ENCODE measurements around the gene TBK1.

Gene TBK1

DNA sequence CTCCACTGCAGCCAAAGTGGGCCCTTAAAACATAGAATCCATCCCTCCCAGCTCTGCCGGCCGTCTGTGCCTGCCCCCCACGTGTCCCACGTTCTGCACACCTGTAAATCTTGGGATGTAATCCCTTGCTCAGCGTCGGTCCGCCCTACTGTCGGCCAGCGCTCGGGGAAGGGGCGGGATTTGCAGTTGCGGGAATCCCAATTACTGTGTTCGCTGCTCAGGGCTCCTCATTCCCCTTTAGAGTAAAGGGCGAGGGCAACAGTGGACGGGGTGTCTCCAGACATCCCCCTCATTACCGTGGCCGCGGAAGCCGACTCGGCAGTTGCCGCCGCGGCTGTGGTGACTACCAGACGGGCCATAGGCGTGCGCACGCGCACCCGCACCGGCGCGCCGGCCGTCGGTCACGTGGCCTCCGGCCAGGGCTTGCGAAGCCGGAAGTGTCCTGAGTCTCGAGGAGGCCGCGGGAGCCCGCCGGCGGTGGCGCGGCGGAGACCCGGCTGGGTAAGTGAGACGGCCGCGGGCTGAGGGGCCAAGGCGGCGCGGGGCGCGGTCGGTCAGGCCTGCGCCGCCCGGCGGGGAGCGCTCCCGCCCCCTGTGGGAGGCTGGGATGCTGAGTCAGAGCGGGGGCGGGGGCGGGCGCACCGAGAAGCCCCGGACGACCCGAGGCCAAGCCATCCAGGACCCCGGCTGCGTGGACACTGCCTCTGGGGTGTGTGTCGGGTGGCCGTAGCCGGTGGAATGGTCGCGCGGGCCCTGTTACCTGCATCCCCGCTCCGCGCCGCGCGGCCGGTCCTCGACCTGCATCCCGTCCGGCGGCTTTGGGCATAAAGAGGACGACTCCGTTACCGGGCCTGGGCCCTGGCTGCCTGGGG is at the start of gene TBK1:
Gene TBK1 (plus strand): TSS at position 434 of the 872 bp plus-strand sequence. CDS start 3,751 bp downstream, outside the sequence.
- peak; percentile 77 for DNase-seq (ENCODE audit: low read depth)

DNA sequence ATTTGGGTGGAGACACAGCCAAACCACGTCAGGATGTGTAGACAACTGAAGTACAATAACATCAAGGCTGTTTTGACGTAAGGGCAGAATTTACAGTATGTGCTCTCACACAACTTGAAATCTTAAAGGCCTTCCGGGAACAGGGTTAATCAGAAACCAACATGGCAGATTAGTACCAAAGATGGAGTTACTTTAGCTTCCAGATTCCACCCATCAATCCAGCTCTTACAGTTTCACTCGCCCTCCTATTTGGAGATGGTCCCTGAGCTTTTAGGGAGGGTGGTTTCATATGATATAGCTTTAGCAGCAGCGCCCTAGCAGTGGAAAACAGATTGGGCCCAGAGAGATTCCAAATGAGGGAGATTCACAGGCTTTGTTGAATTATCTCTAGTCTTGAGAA is 49.7 kb upstream of the TBK1 start:
- no peak for DNase-seq (ENCODE audit: low read depth)

DNA sequence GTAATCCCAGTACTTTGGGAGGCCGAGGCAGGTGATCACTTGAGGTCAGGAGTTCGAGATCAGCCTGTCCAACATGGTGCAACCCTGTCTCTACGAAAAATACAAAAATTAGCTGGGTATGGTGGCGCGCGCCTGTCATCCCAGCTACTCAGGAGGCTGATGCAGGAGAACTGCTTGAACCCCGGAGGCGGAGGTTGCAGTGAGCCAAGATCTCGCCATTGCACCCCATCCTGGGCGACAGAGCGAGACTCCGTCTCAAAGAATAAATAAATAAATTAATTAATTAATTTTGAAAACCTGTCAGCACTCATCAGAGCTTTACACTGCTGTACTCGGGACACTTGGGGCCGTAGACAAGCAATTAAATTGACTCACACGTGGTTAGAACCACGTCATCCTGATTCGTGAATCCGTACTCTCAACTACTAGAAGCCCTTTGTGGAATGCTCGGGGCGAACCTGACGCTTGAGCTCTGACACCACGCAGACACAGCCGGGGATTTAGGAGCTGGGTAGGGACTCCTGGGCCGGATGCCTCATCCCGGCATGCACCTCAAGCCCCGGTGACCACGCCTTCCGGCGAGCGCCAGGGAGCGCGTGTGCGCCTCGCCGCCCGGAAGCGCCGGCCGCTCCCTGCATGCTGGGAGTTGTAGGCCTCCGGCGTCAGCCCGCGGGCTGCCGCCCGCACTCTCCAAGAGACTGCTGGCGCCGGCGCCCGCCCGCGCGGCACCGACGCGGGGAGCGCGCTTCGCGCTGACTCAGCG is 48.0 kb upstream of the TBK1 start, which contains the start of gene XPOT:
Gene XPOT (plus strand): TSS at position 686 of the 763 bp plus-strand sequence. CDS start 5,644 bp downstream, outside the sequence.
- DNase-seq (ENCODE audit: low read depth), result peak; percentile 97

DNA sequence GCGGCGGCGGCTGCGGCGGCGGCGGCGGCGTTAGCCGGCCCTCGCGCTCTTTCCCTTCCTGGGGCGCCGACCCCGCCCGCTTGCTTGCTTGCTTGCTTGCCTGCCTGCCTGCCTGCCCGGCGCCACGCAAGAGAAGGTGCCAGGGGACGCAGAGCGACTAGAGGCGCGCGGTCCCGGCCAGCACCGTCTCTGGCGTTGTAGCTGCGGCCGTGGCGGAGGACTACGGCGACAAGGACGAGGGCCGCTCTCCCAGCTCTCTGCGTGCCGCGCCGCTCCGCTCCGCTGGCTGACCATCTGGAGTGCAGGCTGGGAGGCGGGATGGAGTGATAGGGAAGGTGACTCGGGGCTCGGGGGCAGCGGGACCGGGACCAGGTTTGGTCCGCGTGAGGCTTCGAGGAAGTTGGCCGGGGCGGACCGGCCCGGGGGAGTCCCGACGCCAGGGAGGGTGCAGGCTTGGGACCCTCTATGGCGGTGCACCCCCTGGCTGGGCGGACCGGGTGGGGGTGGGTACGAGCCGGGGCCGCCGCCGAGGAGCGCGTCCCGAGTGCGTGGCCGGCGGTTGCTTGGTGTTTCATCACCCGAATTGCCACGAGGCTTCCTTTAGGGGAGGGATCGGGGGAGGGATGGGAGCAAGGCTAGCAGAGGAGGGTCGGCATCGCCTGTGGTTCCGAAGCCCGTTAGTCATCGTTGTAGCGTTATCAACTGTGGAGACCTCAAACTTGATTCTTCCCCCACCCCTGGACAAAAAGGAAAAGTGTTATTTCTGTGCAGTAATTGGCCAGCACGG is 47.3 kb upstream of the TBK1 start:
- peak; percentile 85 for DNase-seq (ENCODE audit: low read depth)

DNA sequence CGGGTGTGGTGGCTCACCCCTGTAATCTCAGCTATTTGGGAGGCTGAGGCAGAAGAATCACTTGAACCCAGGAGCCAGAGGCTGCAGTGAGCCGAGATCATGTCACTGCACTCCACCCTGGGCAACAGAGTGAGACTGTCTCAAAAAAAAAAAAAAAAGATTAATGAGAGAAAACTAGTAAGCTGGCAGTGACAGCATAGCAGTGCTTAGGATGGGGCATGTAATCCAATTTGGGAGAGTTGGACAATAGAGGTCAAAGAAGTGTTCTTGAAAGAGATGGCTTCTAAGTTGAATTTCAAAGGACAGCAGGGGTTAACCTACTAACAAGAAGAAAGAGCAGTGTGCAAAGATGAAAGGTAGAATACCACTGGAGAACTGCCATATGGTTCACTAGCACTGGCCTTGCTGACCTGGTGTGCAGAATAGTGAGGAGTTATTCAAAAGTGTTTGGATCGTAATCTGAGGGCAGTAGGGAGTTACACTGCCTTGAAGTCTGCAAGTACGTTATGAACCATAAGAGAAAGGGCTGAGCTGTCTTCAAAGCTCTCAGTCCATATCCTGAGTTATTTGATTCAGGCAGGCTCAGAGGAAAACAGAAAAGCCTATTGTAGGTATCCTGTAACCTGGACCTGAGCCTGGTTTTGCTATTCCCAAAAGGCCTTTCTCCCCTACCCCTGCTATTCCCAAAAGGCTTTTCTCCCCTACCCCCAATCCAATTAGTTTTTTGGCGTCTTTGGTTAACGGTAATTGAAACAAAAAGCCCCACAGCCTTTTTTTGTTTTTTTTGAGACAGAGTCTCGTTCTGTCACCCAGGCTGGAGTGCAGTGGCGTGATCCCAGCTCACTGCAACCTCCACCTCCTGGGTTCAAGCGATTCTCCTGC is 44.3 kb upstream of the TBK1 start:
- no peak for DNase-seq (ENCODE audit: low read depth)

DNA sequence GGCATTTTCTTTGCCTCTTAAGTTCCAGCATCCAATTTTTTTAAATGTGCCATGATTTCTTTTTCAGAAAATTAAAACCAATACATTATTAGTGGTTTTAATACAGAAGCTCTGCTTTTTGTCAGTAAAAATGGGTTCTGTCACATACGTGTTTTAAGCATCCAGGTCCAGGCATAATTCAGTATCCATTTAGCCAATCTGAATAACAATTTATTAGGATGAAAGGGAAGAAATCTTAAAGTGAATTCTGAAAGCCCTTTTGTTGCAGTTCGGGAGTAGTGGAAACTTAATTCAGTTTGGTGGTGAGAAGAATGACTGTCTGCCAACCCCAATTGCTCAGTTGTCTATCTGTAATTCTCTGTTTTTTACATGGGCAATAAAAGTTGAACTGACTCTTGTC is 40.5 kb upstream of the TBK1 start:
- DNase-seq (ENCODE audit: low read depth), result no peak

DNA sequence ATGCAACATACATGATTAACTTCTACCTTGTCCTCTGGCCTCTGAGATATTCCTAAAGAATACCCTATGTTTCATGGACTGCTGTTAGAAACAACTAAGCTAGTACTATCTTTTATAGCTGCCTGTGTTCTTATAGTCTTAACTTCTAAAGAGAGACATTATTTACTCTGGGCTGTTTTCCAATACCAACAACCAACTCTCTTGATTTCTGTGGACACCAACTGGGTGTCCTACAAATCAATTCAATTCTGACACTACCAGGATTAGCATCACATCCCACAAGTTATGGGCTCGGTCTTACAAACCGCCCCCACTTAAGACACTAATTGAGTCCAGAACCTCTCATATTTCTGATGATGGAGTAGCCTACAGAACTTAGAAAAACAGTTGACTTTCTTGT is 39.5 kb upstream of the TBK1 start:
- DNase-seq (ENCODE audit: low read depth), result no peak

DNA sequence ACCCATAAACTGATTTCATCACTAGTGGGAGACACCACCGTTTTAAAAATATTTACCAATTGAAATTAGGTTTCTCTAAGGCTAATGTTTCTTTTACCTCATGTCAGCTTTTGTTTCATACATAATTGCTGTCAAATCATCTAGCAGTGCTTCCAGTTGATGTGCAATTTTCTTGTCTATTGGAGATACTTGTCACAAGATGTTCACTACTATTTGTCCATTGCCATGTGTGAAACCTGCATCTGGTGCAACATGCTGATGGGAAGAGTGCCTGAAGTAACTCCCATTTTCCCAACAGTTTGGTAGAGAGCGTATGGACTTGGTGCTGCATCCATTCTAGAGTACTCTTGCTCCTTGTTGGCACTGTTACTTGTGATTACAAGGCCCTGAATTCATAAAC is 38.0 kb upstream of the TBK1 start:
- no peak for DNase-seq (ENCODE audit: low read depth)

DNA sequence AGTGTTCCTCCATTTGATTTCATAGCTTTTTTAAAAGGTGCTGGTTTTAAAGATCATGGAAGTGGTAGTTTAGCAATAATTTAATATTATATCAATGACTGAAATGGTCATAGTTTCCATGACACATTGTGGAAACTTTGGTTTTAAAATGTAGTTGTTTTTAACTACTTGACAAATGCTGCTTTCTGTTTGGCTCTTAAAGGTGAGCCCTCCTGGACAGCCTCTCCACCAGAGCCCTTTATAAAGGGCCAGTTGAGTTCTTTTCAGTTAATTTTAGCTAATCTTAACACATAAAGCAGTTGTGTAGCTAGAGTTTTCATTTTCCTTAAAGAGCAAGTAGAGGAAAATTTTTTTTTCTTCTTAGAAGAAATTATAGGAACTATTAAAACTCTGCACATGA is 33.7 kb upstream of the TBK1 start:
- DNase-seq (ENCODE audit: low read depth), result no peak

DNA sequence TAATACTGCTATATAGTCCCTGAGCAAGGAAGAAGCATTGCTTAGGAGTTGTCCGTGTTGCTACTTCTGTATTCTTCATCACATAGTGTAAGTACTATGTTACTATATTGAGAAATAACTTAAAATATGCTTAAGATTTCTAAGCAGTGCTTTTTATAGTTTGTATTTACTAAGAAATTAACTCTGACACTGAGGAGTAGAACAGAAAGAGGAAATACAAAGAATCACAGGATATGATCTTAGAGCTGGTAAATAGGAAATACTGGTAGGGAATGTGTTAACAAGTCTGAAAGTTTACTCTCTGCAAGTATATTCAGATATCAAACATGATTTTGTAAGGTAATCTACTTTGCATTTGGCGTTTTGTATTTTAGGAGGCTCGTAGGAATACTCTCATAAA is 32.2 kb upstream of the TBK1 start:
- no peak for DNase-seq (ENCODE audit: low read depth)

DNA sequence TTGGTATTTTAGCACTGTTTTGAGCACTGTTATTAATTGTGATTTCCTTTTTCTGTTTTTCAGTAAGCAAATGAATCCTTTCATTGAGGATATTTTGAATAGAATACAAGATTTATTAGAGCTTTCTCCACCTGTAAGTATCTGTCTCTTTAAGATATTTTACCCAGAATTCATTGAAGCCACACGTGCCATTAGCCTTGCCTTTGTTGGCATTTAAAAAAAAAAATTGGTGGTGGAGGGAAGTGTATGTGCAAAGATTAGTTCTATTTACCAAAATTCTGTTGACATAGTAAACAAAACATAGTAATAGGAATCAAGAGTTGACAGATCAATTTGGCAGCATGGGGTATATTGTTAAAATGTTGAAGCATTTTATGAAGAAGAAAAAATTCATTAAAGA is 23.9 kb upstream of the TBK1 start:
- DNase-seq (ENCODE audit: low read depth), result no peak

DNA sequence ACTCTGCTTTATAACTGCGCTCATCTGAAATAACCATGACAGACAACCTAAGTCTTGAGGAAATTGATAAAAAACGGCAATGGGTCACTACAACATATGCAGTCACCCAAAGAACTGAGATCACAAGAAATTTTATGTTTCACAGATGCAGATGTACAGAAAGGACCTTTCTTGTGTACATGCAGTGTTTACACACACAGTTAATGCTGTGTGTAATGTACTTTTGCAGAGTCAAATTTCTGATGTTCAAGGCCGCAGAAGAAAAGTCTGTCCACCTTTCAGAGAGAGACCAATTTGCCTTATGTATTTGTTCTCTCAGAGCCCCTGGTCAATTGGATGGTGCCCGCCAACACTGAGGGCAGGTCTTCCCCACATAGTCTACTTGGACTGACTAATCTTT is 23.0 kb upstream of the TBK1 start:
- no peak for DNase-seq (ENCODE audit: low read depth)

DNA sequence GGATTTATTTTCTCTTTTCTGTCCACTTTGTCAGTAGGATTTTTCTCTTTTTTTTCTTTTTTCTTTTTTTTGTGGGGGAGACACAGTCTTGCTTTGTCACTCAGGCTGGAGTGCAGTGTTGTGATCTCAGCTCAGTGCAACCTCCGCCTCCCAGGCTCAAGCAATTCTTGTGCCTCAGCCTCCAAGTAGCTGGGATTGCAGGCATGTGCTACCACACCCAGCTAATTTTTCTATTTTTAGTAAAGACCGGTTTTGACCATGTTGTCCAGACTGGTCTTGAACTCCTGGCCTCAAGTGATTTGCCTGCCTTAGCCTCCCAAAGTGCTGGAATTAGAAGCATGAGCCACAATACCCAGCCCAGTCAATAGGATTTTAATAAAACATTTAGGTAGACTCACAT is 21.0 kb upstream of the TBK1 start:
- DNase-seq (ENCODE audit: low read depth), result no peak

DNA sequence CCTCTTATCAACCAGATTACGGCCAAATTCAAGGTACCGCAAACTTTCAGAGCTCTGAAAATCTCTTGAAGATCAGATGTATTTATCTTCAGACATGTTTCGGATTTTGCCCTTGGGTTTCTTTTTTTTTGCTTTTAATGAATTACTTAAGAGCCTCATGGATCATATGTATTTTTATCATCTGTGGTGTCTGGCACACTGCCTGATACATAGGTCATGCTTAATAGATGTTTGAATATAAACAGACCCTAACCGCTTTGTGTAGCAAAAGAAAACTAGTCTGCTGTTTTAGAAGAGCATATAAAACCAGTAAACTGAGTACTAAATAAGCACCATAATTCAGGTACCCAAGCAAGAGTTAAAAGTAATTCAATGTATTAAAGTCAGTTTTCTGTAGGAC is 20.1 kb upstream of the TBK1 start:
- DNase-seq (ENCODE audit: low read depth), result no peak

DNA sequence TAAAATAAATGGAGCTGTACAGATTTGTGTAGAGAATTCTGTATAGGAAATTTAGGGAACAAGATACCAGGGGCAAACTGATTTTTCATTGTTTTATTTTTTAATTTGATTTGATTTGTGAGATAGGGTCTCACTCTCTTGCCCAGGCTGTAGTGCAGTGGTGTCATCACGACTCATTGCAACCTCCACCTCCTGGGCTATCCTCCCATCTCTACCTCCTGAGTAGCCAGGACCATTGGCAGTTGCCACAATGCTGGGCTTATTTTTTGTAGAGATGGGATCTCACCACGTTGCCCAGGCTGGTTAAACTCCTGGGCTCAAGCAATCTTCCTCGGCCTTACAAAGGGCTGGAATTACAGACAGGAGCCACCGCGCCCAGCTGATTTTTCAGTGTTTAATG is 18.0 kb upstream of the TBK1 start:
- DNase-seq (ENCODE audit: low read depth), result no peak

DNA sequence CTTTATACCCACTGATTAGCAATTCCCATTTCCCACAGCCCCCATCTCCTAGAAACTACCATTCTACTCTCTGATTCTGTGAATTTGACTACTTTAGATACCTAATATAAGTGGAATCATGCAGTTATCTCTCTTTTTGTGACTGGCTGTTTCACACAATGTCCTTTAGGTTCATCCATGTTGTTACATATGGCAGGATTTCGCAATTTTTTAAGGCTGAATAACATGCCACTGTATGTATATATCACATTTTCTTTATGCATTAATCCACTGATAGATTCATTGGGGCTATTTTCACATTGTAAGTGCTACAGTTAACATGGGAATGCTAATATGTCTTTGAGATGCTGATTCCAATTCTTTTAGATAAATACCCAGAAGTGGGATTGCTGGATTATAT is 11.8 kb upstream of the TBK1 start:
- no peak for DNase-seq (ENCODE audit: low read depth)

DNA sequence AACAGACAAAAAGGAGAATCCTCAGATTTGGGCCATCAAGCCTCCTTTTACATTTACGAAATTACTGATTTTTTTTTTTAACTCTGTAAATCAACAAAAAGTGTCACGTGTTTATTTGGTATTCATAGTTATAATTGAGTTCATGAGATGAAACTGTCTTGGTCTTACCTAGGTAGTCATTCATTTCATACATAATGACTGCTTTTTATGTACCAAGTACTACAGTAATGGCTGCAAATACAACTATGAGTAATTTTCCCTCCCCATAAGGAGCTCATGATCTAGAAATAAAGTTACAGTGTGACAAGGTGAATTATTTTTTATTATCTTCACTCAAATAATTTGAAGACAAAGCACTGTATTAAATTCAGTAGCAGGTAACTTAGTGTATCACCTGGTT is 6.4 kb upstream of the TBK1 start:
- DNase-seq (ENCODE audit: low read depth), result no peak

DNA sequence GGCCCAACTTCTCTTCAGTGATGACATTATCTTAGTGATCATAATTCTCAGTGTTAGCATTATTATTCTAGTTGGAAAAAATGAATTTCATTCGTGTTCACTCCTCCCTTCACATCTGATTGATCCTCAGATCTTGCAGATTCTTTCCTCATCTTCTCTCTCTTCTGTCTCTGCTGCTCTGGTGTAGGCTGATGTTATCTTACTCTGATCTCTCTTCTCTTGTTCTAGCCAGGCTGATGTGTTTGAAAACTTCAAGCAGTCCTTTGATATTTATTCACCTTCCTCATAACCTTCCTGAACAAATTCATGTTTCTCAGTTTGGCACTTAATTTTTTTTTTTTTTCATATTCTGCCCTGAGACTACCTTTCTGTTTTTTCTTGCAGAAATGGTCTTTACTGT is 5.6 kb upstream of the TBK1 start:
- no peak for DNase-seq (ENCODE audit: low read depth)

DNA sequence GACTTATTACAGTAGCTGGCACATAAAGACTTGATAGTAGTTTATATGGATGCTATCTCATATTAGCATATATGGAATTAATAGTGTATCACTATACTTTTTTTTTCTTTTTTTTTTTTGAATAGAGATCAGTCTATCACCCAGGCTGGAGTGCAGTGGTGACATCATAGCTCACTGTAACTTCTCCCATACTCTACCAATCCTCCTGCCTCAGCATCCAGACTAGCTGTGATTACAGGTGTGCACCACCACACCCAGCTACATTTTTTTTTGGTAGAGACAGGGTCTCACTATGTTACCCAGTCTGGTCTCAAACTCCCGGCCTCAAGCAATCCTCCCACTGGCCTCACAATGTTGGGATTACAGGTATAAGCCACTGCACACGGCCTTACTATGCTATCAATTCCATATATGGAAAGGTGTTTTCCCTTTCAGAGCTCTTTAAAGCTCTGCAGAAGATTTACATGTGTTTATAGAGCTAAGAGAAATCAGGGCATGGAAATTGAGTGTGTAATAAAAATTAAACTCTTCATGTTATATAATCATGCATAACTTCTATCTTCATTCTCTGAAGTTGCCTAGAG is 1.8 kb upstream of the TBK1 start:
- no peak for DNase-seq (ENCODE audit: low read depth)

DNA sequence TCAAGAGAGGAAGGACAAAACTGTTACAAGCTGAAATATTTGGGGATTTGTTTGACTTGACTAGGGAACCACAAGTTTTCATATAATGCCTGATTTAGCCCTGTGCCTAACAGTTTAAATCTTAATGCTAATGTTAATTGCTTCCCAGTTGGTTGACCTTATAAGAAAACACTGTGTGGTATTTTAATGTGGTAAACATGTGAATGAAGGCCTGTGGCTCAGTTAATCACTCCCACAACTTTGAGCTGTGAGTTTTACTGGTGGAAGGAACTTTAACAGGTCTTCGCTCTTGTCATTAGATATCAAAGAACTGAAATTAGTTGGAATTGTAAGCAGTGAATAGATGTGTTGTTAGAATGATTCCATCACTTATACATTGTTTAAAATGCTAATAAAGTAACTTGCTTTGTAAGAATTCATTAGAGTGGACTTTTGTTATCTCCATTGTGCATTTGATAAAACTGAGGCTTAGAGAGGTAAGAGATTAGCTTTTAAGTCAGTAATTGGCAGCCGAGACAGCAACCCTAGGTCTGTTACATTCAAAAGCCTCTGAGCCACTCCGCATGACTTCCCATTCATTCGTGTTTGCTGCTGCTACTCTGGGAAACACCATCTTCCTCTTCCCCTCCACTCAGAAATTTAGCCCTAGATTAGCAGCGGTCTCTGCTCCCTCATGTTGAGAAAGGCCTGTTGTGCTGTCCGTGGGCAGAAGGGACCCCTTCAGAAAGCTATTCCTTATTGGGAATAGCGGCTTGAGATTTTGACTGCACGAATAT is 1.0 kb upstream of the TBK1 start:
- DNase-seq (ENCODE audit: low read depth), result no peak
